Measurements from ENCODE around the gene SEMA3A. TPM values are rescaled to one million over a fixed set of nuclear protein-coding genes. Genes with fewer than 3 reads are reported as not detected.
"Not testable (repeated sequence)": the region's sequence is repeated elsewhere in the genome, so short reads cannot be mapped to it uniquely, and the experiment has no call there.

Gene SEMA3A
- polyA plus RNA-seq, result under 1 TPM; 0.35 to 0.64 TPM

GRCh38 chr7:84194484-84195271 lies at the start of gene SEMA3A:
SEMA3A (minus strand) TSS chr7:84194789; CDS start chr7:84194586, 203 bp downstream.
- Histone ChIP-seq H3K27me3 (ENCODE audit: control insufficient read depth in 1 of 2, insufficient read depth in 2 of 2, low read length in 2 of 2) (no peaks in the 10 kb centered on the region), H3K4me1 (ENCODE audit: control insufficient read depth in 2 of 2, insufficient read depth in 2 of 2, low read length in 1 of 2) (no peaks in the 10 kb centered on the region)

GRCh38 chr7:84243037-84243436 lies 48.4 kb upstream of the SEMA3A start:
- H3K4me1 ChIP-seq (ENCODE audit: control insufficient read depth in 2 of 2, insufficient read depth in 2 of 2, low read length in 1 of 2); H3K4me3 ChIP-seq (ENCODE audit: low read depth in 1 of 2, low read length in 2 of 2); H3K9me3 ChIP-seq (ENCODE audit: control insufficient read depth in 2 of 2, insufficient read depth in 1 of 2, low read depth in 1 of 2, low read length in 1 of 2); H3K27me3 ChIP-seq (ENCODE audit: control insufficient read depth in 1 of 2, insufficient read depth in 2 of 2, low read length in 2 of 2); H3K36me3 ChIP-seq (ENCODE audit: control insufficient read depth in 2 of 2, insufficient read depth in 2 of 2, low read length in 1 of 2); H3K27ac ChIP-seq (ENCODE audit: low read depth in 2 of 2, low read length in 1 of 2): not testable (repeated sequence)
- 85% methylated on average over 6 of the region's 6 CpGs for WGBS, 2 donors

More at GRCh38 chr7:84194484-84195271, at the start of gene SEMA3A:
- Histone ChIP-seq H3K9me3 (ENCODE audit: control insufficient read depth in 2 of 2, insufficient read depth in 1 of 2, low read depth in 1 of 2, low read length in 1 of 2) (no peaks in the 10 kb centered on the region), H3K27ac (ENCODE audit: low read depth in 2 of 2, low read length in 1 of 2) (peak within 1 kb of the TSS; percentile 30 to 37), H3K36me3 (ENCODE audit: control insufficient read depth in 2 of 2, insufficient read depth in 2 of 2, low read length in 1 of 2) (no peaks in the 10 kb centered on the region), H3K4me3 (ENCODE audit: low read depth in 1 of 2, low read length in 2 of 2) (peak within 1 kb of the TSS; percentile 12 to 55)
- 1% methylated on average over 15 of the region's 15 CpGs for WGBS, 2 donors

GRCh38 chr7:84238596-84238995 lies 44.0 kb upstream of the SEMA3A start:
- no peaks in the 10 kb centered on the region for H3K27me3 ChIP-seq (ENCODE audit: control insufficient read depth in 1 of 2, insufficient read depth in 2 of 2, low read length in 2 of 2)

GRCh38 chr7:84237533-84238173 lies 43.1 kb upstream of the SEMA3A start:
- no peak overlapping the region for H3K4me3 ChIP-seq (ENCODE audit: low read depth in 1 of 2, low read length in 2 of 2)
- H3K27ac ChIP-seq (ENCODE audit: low read depth in 2 of 2, low read length in 1 of 2), result peak overlapping the region; percentile 13 to 39
- H3K4me1 ChIP-seq (ENCODE audit: control insufficient read depth in 2 of 2, insufficient read depth in 2 of 2, low read length in 1 of 2), result no peaks in the 10 kb centered on the region
- H3K9me3 ChIP-seq (ENCODE audit: control insufficient read depth in 2 of 2, insufficient read depth in 1 of 2, low read depth in 1 of 2, low read length in 1 of 2), result no peaks in the 10 kb centered on the region
- H3K27me3 ChIP-seq (ENCODE audit: control insufficient read depth in 1 of 2, insufficient read depth in 2 of 2, low read length in 2 of 2), result no peaks in the 10 kb centered on the region
- no peaks in the 10 kb centered on the region for H3K36me3 ChIP-seq (ENCODE audit: control insufficient read depth in 2 of 2, insufficient read depth in 2 of 2, low read length in 1 of 2)
- 72 to 77% methylated on average over 1 of the region's 1 CpG for WGBS, 2 donors

More at GRCh38 chr7:84238596-84238995, 44.0 kb upstream of the SEMA3A start:
- Histone ChIP-seq H3K9me3 (ENCODE audit: control insufficient read depth in 2 of 2, insufficient read depth in 1 of 2, low read depth in 1 of 2, low read length in 1 of 2) (no peaks in the 10 kb centered on the region), H3K4me3 (ENCODE audit: low read depth in 1 of 2, low read length in 2 of 2) (no peak overlapping the region), H3K27ac (ENCODE audit: low read depth in 2 of 2, low read length in 1 of 2) (no peak overlapping the region), H3K4me1 (ENCODE audit: control insufficient read depth in 2 of 2, insufficient read depth in 2 of 2, low read length in 1 of 2) (no peaks in the 10 kb centered on the region), H3K36me3 (ENCODE audit: control insufficient read depth in 2 of 2, insufficient read depth in 2 of 2, low read length in 1 of 2) (no peaks in the 10 kb centered on the region)
- 91 to 92% methylated on average over 6 of the region's 6 CpGs for WGBS, 2 donors

- Histone ChIP-seq H3K9me3 (ENCODE audit: control insufficient read depth in 2 of 2, insufficient read depth in 1 of 2, low read depth in 1 of 2, low read length in 1 of 2) (no peaks in the 10 kb centered on the region), H3K27ac (ENCODE audit: low read depth in 2 of 2, low read length in 1 of 2) (no peak overlapping the region), H3K36me3 (ENCODE audit: control insufficient read depth in 2 of 2, insufficient read depth in 2 of 2, low read length in 1 of 2) (no peaks in the 10 kb centered on the region), H3K27me3 (ENCODE audit: control insufficient read depth in 1 of 2, insufficient read depth in 2 of 2, low read length in 2 of 2) (no peaks in the 10 kb centered on the region), H3K4me1 (ENCODE audit: control insufficient read depth in 2 of 2, insufficient read depth in 2 of 2, low read length in 1 of 2) (no peaks in the 10 kb centered on the region), H3K4me3 (ENCODE audit: low read depth in 1 of 2, low read length in 2 of 2) (no peak overlapping the region)
- 73 to 84% methylated on average over 3 of the region's 3 CpGs for whole genome bisulfite sequencing, 2 donors
These were observed 41.8 kb upstream of the SEMA3A start for GRCh38 chr7:84236398-84236797.

DNA sequence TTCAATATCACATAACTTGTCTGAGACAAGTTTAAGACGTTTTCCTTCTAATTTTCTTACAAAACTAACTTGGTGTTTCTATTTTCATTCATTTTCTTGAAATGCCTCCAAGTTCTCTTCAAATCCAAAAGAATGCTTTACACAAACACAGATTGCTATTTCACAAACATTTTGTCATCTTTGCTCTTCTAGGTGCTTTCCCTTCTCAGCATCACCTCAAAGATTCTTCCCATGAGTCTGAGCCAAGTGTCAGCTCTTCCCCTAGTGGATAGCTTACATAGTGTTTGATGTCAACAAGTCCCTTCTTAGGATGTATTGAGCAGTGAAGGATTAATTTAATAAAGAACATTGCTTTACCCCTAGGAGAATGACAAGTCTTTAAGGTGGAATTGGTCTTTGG lies 38.1 kb upstream of the SEMA3A start:
- H3K4me3 ChIP-seq (ENCODE audit: low read depth in 1 of 2, low read length in 2 of 2), result no peak overlapping the region
- no peaks in the 10 kb centered on the region for H3K4me1 ChIP-seq (ENCODE audit: control insufficient read depth in 2 of 2, insufficient read depth in 2 of 2, low read length in 1 of 2)
- no peaks in the 10 kb centered on the region for H3K36me3 ChIP-seq (ENCODE audit: control insufficient read depth in 2 of 2, insufficient read depth in 2 of 2, low read length in 1 of 2)
- H3K27me3 ChIP-seq (ENCODE audit: control insufficient read depth in 1 of 2, insufficient read depth in 2 of 2, low read length in 2 of 2), result no peaks in the 10 kb centered on the region
- no peaks in the 10 kb centered on the region for H3K9me3 ChIP-seq (ENCODE audit: control insufficient read depth in 2 of 2, insufficient read depth in 1 of 2, low read depth in 1 of 2, low read length in 1 of 2)
- 13 to 14% methylated on average over 1 of the region's 1 CpG for WGBS, 2 donors
- no peak overlapping the region for H3K27ac ChIP-seq (ENCODE audit: low read depth in 2 of 2, low read length in 1 of 2)

DNA sequence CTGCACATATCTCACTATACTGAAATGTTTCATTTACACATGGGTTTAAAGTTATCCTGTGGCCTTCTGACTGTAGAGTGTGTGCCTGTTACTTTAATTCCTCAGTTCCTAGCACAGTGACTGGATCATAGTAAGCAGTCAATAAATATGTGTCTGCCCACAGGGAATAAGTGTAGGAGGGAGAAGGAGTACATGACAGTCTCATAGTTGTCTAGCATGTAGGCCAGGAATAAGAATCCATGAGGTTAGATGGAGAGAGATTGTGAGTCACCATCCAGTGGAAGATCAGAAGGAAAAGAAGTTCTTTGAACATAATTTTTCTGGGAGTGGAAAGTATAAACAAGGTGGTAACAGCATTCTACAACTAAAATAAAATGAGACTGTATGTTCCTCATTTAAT lies 36.6 kb upstream of the SEMA3A start:
- no peaks in the 10 kb centered on the region for H3K36me3 ChIP-seq (ENCODE audit: control insufficient read depth in 2 of 2, insufficient read depth in 2 of 2, low read length in 1 of 2)
- H3K27ac ChIP-seq (ENCODE audit: low read depth in 2 of 2, low read length in 1 of 2), result no peak overlapping the region
- no peak overlapping the region for H3K4me3 ChIP-seq (ENCODE audit: low read depth in 1 of 2, low read length in 2 of 2)
- H3K4me1 ChIP-seq (ENCODE audit: control insufficient read depth in 2 of 2, insufficient read depth in 2 of 2, low read length in 1 of 2), result no peaks in the 10 kb centered on the region
- H3K27me3 ChIP-seq (ENCODE audit: control insufficient read depth in 1 of 2, insufficient read depth in 2 of 2, low read length in 2 of 2), result no peaks in the 10 kb centered on the region
- H3K9me3 ChIP-seq (ENCODE audit: control insufficient read depth in 2 of 2, insufficient read depth in 1 of 2, low read depth in 1 of 2, low read length in 1 of 2), result no peaks in the 10 kb centered on the region

- WGBS, 2 donors, result 80 to 92% methylated on average over 3 of the region's 3 CpGs
- no peaks in the 10 kb centered on the region for H3K9me3 ChIP-seq (ENCODE audit: control insufficient read depth in 2 of 2, insufficient read depth in 1 of 2, low read depth in 1 of 2, low read length in 1 of 2)
- no peaks in the 10 kb centered on the region for H3K4me1 ChIP-seq (ENCODE audit: control insufficient read depth in 2 of 2, insufficient read depth in 2 of 2, low read length in 1 of 2)
- no peak overlapping the region for H3K4me3 ChIP-seq (ENCODE audit: low read depth in 1 of 2, low read length in 2 of 2)
- no peaks in the 10 kb centered on the region for H3K27me3 ChIP-seq (ENCODE audit: control insufficient read depth in 1 of 2, insufficient read depth in 2 of 2, low read length in 2 of 2)
- H3K36me3 ChIP-seq (ENCODE audit: control insufficient read depth in 2 of 2, insufficient read depth in 2 of 2, low read length in 1 of 2), result no peaks in the 10 kb centered on the region
- no peak overlapping the region for H3K27ac ChIP-seq (ENCODE audit: low read depth in 2 of 2, low read length in 1 of 2)
These were observed 35.9 kb upstream of the SEMA3A start for GRCh38 chr7:84230491-84230890.

DNA sequence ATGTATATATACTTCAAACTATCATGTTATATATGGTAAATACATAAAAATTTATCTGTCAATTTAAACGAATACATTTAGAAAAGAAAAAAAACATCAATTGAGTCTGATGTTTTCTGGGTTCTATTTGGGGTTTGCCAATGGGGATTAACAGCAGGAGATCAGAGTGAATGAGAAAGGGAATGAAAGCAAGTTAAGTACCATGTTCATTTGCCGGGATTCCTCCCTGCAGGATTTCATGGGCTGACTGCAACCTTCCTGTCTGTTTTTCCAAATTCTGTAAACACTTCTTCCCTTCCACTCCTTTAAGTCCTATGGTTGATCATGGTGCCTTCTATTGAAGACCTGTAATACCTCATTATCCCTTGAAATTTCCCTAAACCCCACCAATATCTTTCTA lies 33.9 kb upstream of the SEMA3A start:
- Histone ChIP-seq H3K36me3 (ENCODE audit: control insufficient read depth in 2 of 2, insufficient read depth in 2 of 2, low read length in 1 of 2) (no peaks in the 10 kb centered on the region), H3K27me3 (ENCODE audit: control insufficient read depth in 1 of 2, insufficient read depth in 2 of 2, low read length in 2 of 2) (no peaks in the 10 kb centered on the region), H3K27ac (ENCODE audit: low read depth in 2 of 2, low read length in 1 of 2) (no peak overlapping the region), H3K9me3 (ENCODE audit: control insufficient read depth in 2 of 2, insufficient read depth in 1 of 2, low read depth in 1 of 2, low read length in 1 of 2) (no peaks in the 10 kb centered on the region), H3K4me3 (ENCODE audit: low read depth in 1 of 2, low read length in 2 of 2) (no peak overlapping the region), H3K4me1 (ENCODE audit: control insufficient read depth in 2 of 2, insufficient read depth in 2 of 2, low read length in 1 of 2) (no peaks in the 10 kb centered on the region)
- WGBS, 2 donors, result 62 to 67% methylated on average over 2 of the region's 2 CpGs

GRCh38 chr7:84226759-84227158 lies 32.2 kb upstream of the SEMA3A start:
- Histone ChIP-seq H3K9me3 (ENCODE audit: control insufficient read depth in 2 of 2, insufficient read depth in 1 of 2, low read depth in 1 of 2, low read length in 1 of 2) (no peaks in the 10 kb centered on the region), H3K27me3 (ENCODE audit: control insufficient read depth in 1 of 2, insufficient read depth in 2 of 2, low read length in 2 of 2) (no peaks in the 10 kb centered on the region), H3K4me3 (ENCODE audit: low read depth in 1 of 2, low read length in 2 of 2) (no peak overlapping the region), H3K36me3 (ENCODE audit: control insufficient read depth in 2 of 2, insufficient read depth in 2 of 2, low read length in 1 of 2) (no peaks in the 10 kb centered on the region), H3K4me1 (ENCODE audit: control insufficient read depth in 2 of 2, insufficient read depth in 2 of 2, low read length in 1 of 2) (no peaks in the 10 kb centered on the region), H3K27ac (ENCODE audit: low read depth in 2 of 2, low read length in 1 of 2) (no peak overlapping the region)
- 77 to 83% methylated on average over 2 of the region's 2 CpGs for WGBS, 2 donors

Measured in esophagus (tissue), 2 donors.